ENCODE measurements around the gene FSTL5.

FSTL5 gene

GRCh38 chr4:161717084-161717483 lies 446.7 kb downstream of the FSTL5 start:
- no peak for DNase-seq (ENCODE audit: low read depth in 2 of 3, low spot score in 2 of 3)

- no peak for DNase-seq (ENCODE audit: low read depth in 2 of 3, low spot score in 2 of 3)
These were observed 448.9 kb downstream of the FSTL5 start for GRCh38 chr4:161714931-161715330.

GRCh38 chr4:161714022-161714751 lies 449.6 kb downstream of the FSTL5 start:
- no peak for DNase-seq (ENCODE audit: low read depth in 2 of 3, low spot score in 2 of 3)

GRCh38 chr4:161704653-161705052 lies 459.1 kb downstream of the FSTL5 start:
- no peak for DNase-seq (ENCODE audit: low read depth in 2 of 3, low spot score in 2 of 3)

- no peak for DNase-seq (ENCODE audit: low read depth in 2 of 3, low spot score in 2 of 3)
These were observed 459.8 kb downstream of the FSTL5 start for GRCh38 chr4:161704040-161704439.

- no peak for DNase-seq (ENCODE audit: low read depth in 2 of 3, low spot score in 2 of 3)
These were observed 461.5 kb downstream of the FSTL5 start for GRCh38 chr4:161702287-161702686.

- DNase-seq (ENCODE audit: low read depth in 2 of 3, low spot score in 2 of 3) = no peak
These were observed 466.9 kb downstream of the FSTL5 start for GRCh38 chr4:161696944-161697343.

GRCh38 chr4:161680146-161680545 lies 483.7 kb downstream of the FSTL5 start:
- no peak for DNase-seq (ENCODE audit: low read depth in 2 of 3, low spot score in 2 of 3)

GRCh38 chr4:161664740-161665139 lies 499.1 kb downstream of the FSTL5 start:
- no peak for DNase-seq (ENCODE audit: low read depth in 2 of 3, low spot score in 2 of 3)

- DNase-seq (ENCODE audit: low read depth in 2 of 3, low spot score in 2 of 3) = no peak
These were observed 500.0 kb downstream of the FSTL5 start for GRCh38 chr4:161663844-161664243.

GRCh38 chr4:161658676-161659075 lies 505.1 kb downstream of the FSTL5 start:
- no peak for DNase-seq (ENCODE audit: low read depth in 2 of 3, low spot score in 2 of 3)

- DNase-seq (ENCODE audit: low read depth in 2 of 3, low spot score in 2 of 3) = no peak
These were observed 506.2 kb downstream of the FSTL5 start for GRCh38 chr4:161657616-161658015.

GRCh38 chr4:161656594-161656993 lies 507.2 kb downstream of the FSTL5 start:
- DNase-seq (ENCODE audit: low read depth in 2 of 3, low spot score in 2 of 3) = no peak

GRCh38 chr4:161655148-161655547 lies 508.7 kb downstream of the FSTL5 start:
- no peak for DNase-seq (ENCODE audit: low read depth in 2 of 3, low spot score in 2 of 3)

GRCh38 chr4:161653697-161654096 lies 510.1 kb downstream of the FSTL5 start:
- no peak for DNase-seq (ENCODE audit: low read depth in 2 of 3, low spot score in 2 of 3)

- no peak for DNase-seq (ENCODE audit: low read depth in 2 of 3, low spot score in 2 of 3)
These were observed 512.2 kb downstream of the FSTL5 start for GRCh38 chr4:161651586-161651985.

GRCh38 chr4:161650812-161651211 lies 513.0 kb downstream of the FSTL5 start:
- DNase-seq (ENCODE audit: low read depth in 2 of 3, low spot score in 2 of 3) = no peak

- DNase-seq (ENCODE audit: low read depth in 2 of 3, low spot score in 2 of 3) = no peak
These were observed 516.0 kb downstream of the FSTL5 start for GRCh38 chr4:161647757-161648156.

GRCh38 chr4:161642708-161643107 lies 521.1 kb downstream of the FSTL5 start:
- DNase-seq (ENCODE audit: low read depth in 2 of 3, low spot score in 2 of 3) = no peak

GRCh38 chr4:161629694-161630441 lies 533.9 kb downstream of the FSTL5 start:
- DNase-seq (ENCODE audit: low read depth in 2 of 3, low spot score in 2 of 3) = no peak

GRCh38 chr4:161604516-161605300 lies 559.1 kb downstream of the FSTL5 start:
- DNase-seq (ENCODE audit: low read depth in 2 of 3, low spot score in 2 of 3) = no peak

GRCh38 chr4:161601011-161601410 lies 562.8 kb downstream of the FSTL5 start:
- DNase-seq (ENCODE audit: low read depth in 2 of 3, low spot score in 2 of 3) = no peak
